DOHH2 (cell line): ENCODE data around the gene IQCM.

Experiments
- CTCF ChIP-seq: fragments of 200-600 bp; sonication (generic); IDR thresholded peaks from one replicate; pipeline ENCODE4 v1.5.1; 2014; ENCODE audit warnings: antibody characterized with exemption, mild to moderate bottlenecking, low read depth, low read length; ENCODE audit not compliant: poor library complexity, severe bottlenecking
- EZH2phosphoT487 ChIP-seq: fragments of 200-600 bp; sonication (generic); IDR thresholded peaks from 2 replicates; pipeline ENCODE4 v1.6.1; 2017; ENCODE audit warnings: borderline replicate concordance, mild to moderate bottlenecking, antibody characterized with exemption, low read length, moderate library complexity, mixed read lengths

- TF ChIP-seq CTCF (no peak), EZH2phosphoT487 (no peak)
These were observed 68.0 kb downstream of the IQCM start for GRCh38 chr4:149747646-149748045.
